Measurements from ENCODE around the gene PDE4B. TPM values are rescaled to one million over a fixed set of nuclear protein-coding genes. Genes with fewer than 3 reads are reported as not detected.

PDE4B gene
- total RNA-seq, 1 donor from 2014 or later = 7.6 TPM

DNA sequence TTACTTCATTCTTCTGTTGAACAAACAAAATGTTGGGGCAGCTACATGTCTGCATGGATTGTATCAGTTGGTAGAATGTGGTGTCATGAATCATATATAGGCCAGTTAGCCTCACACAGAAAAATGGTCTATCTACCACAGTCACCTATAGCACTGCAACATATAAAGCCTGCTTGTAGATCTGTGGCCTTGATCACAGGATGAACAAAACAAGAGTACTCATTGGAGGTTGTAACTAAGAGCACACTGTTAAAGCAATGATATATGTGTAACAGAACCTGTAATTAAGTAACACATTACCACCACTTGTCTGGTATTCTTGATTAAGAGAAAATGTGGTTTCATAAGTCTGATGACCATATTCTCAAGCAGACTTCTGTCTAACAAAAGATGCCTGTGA, 573.9 kb downstream of the PDE4B start:
- H3K36me3 Mint-ChIP-seq (ENCODE audit: low read depth, unreplicated experiment) = peaks cover 19% of the 10 kb centered on the region
- Histone ChIP-seq H3K4me3 (ENCODE audit: insufficient read depth, low read depth, low read length) (no peak overlapping the region), H3K79me2 (ENCODE audit: insufficient read depth, low read length) (no peaks in the 10 kb centered on the region), H3K27me3 (ENCODE audit: insufficient read depth, low read length) (no peaks in the 10 kb centered on the region), H3K36me3 (ENCODE audit: insufficient read depth, low read length) (peaks cover 3% of the 10 kb centered on the region), H3K4me2 (ENCODE audit: low read length) (no peak overlapping the region), H2AFZ (ENCODE audit: low read depth, low read length) (no peak overlapping the region), H4K20me1 (ENCODE audit: insufficient read depth, low read length) (no peaks in the 10 kb centered on the region), H3K4me1 (ENCODE audit: insufficient read depth, low read length) (peaks cover 9% of the 10 kb centered on the region), H3K9me3 (ENCODE audit: insufficient read depth, low read depth, low read length) (no peaks in the 10 kb centered on the region), H3K27ac (ENCODE audit: low read depth, low read length) (no peak overlapping the region), H3K9ac (ENCODE audit: low read length) (no peak overlapping the region)
- peaks cover 17% of the 10 kb centered on the region for H3K4me1 Mint-ChIP-seq (ENCODE audit: low read depth, unreplicated experiment)
- FAIRE-seq (no peak), DNase-seq (ENCODE audit: low read depth) (no peak)
- H3K4me3 Mint-ChIP-seq (ENCODE audit: unreplicated experiment) = no peak overlapping the region
- H3K9me3 Mint-ChIP-seq (ENCODE audit: unreplicated experiment) = no peaks in the 10 kb centered on the region
- no peak overlapping the region for H3K27ac Mint-ChIP-seq (ENCODE audit: unreplicated experiment)
- no peak for TF ChIP-seq EZH2 (IDR thresholded peaks at IDR 0.05; ENCODE audit: insufficient read depth, low read length)
- TF ChIP-seq, protein P1, sequence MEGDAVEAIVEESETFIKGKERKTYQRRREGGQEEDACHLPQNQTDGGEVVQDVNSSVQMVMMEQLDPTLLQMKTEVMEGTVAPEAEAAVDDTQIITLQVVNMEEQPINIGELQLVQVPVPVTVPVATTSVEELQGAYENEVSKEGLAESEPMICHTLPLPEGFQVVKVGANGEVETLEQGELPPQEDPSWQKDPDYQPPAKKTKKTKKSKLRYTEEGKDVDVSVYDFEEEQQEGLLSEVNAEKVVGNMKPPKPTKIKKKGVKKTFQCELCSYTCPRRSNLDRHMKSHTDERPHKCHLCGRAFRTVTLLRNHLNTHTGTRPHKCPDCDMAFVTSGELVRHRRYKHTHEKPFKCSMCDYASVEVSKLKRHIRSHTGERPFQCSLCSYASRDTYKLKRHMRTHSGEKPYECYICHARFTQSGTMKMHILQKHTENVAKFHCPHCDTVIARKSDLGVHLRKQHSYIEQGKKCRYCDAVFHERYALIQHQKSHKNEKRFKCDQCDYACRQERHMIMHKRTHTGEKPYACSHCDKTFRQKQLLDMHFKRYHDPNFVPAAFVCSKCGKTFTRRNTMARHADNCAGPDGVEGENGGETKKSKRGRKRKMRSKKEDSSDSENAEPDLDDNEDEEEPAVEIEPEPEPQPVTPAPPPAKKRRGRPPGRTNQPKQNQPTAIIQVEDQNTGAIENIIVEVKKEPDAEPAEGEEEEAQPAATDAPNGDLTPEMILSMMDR (IDR thresholded peaks at IDR 0.05; ENCODE audit: insufficient read depth, low read depth, low read length) = no peak
- H3K27me3 Mint-ChIP-seq (ENCODE audit: low read depth, unreplicated experiment) = no peaks in the 10 kb centered on the region

DNA sequence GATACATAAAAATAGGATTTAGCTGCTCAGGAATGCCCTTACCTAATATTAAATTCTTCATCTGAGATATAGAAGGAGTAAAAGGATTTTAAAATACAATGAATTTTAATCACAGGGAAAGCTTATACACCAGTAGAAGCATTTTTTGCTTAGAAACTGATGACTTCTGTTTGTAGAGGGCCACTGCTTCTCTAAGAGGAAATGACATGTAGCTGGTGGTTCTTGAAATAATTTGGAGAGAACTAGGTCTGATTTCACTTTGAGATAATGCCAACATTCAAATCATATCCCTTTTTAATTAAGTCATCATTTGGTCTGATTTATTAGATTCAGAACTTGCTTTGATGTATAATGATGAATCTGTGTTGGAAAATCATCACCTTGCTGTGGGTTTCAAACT, 574.7 kb downstream of the PDE4B start:
- Histone ChIP-seq H3K27ac (ENCODE audit: low read depth, low read length) (no peak overlapping the region), H3K4me2 (ENCODE audit: low read length) (no peak overlapping the region), H3K4me3 (ENCODE audit: insufficient read depth, low read depth, low read length) (no peak overlapping the region), H3K36me3 (ENCODE audit: insufficient read depth, low read length) (peaks cover 3% of the 10 kb centered on the region), H3K4me1 (ENCODE audit: insufficient read depth, low read length) (peaks cover 16% of the 10 kb centered on the region), H3K27me3 (ENCODE audit: insufficient read depth, low read length) (no peaks in the 10 kb centered on the region), H4K20me1 (ENCODE audit: insufficient read depth, low read length) (no peaks in the 10 kb centered on the region), H2AFZ (ENCODE audit: low read depth, low read length) (no peak overlapping the region), H3K9me3 (ENCODE audit: insufficient read depth, low read depth, low read length) (no peaks in the 10 kb centered on the region), H3K79me2 (ENCODE audit: insufficient read depth, low read length) (no peaks in the 10 kb centered on the region), H3K9ac (ENCODE audit: low read length) (no peak overlapping the region)
- H3K36me3 Mint-ChIP-seq (ENCODE audit: low read depth, unreplicated experiment) = peaks cover 20% of the 10 kb centered on the region
- no peak overlapping the region for H3K27ac Mint-ChIP-seq (ENCODE audit: unreplicated experiment)
- H3K9me3 Mint-ChIP-seq (ENCODE audit: unreplicated experiment) = no peaks in the 10 kb centered on the region
- H3K4me1 Mint-ChIP-seq (ENCODE audit: low read depth, unreplicated experiment) = peaks cover 24% of the 10 kb centered on the region
- FAIRE-seq (no peak), DNase-seq (ENCODE audit: low read depth) (no peak)
- H3K27me3 Mint-ChIP-seq (ENCODE audit: low read depth, unreplicated experiment) = no peaks in the 10 kb centered on the region
- TF ChIP-seq, protein P1 (IDR thresholded peaks at IDR 0.05; ENCODE audit: insufficient read depth, low read depth, low read length) = no peak
- TF ChIP-seq EZH2 (IDR thresholded peaks at IDR 0.05; ENCODE audit: insufficient read depth, low read length) = no peak
- no peak overlapping the region for H3K4me3 Mint-ChIP-seq (ENCODE audit: unreplicated experiment)

DNA sequence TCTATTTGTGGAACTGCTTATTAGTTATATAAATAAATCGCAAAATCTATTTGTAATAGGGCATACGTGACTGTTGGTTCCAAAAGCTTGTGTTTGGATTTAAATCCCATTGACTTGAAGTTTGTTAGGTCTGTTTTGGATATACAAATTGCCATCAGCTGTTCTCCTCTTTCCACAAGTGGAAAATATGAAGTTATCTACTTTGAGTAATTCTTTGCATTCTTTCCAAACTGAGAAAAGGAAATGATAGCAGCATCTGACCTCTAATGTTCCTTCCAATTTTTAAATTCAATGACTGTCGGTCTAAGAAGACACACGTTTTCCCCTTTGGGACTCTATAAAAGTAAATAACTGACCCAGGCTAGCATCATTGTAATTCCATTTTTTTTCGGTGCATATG, 575.6 kb downstream of the PDE4B start:
- peaks cover 19% of the 10 kb centered on the region for H3K4me1 ChIP-seq (ENCODE audit: insufficient read depth, low read length)
- peaks cover 32% of the 10 kb centered on the region for H3K4me1 Mint-ChIP-seq (ENCODE audit: low read depth, unreplicated experiment)
- no peak for TF ChIP-seq EZH2 (IDR thresholded peaks at IDR 0.05; ENCODE audit: insufficient read depth, low read length)
- TF ChIP-seq, protein P1 (IDR thresholded peaks at IDR 0.05; ENCODE audit: insufficient read depth, low read depth, low read length) = no peak
- FAIRE-seq = no peak
- no peaks in the 10 kb centered on the region for H3K9me3 ChIP-seq (ENCODE audit: insufficient read depth, low read depth, low read length)
- no peak for DNase-seq (ENCODE audit: low read depth)
- H3K27ac ChIP-seq (ENCODE audit: low read depth, low read length) = no peak overlapping the region
- H3K36me3 ChIP-seq (ENCODE audit: insufficient read depth, low read length) = peaks cover 3% of the 10 kb centered on the region
- H3K79me2 ChIP-seq (ENCODE audit: insufficient read depth, low read length) = no peaks in the 10 kb centered on the region
- no peak overlapping the region for H3K9ac ChIP-seq (ENCODE audit: low read length)
- H3K4me3 ChIP-seq (ENCODE audit: insufficient read depth, low read depth, low read length) = no peak overlapping the region
- H3K4me3 Mint-ChIP-seq (ENCODE audit: unreplicated experiment) = no peak overlapping the region
- no peaks in the 10 kb centered on the region for H3K27me3 Mint-ChIP-seq (ENCODE audit: low read depth, unreplicated experiment)
- H2AFZ ChIP-seq (ENCODE audit: low read depth, low read length) = no peak overlapping the region
- H3K9me3 Mint-ChIP-seq (ENCODE audit: unreplicated experiment) = no peaks in the 10 kb centered on the region
- no peaks in the 10 kb centered on the region for H4K20me1 ChIP-seq (ENCODE audit: insufficient read depth, low read length)
- no peak overlapping the region for H3K27ac Mint-ChIP-seq (ENCODE audit: unreplicated experiment)
- no peaks in the 10 kb centered on the region for H3K27me3 ChIP-seq (ENCODE audit: insufficient read depth, low read length)
- H3K36me3 Mint-ChIP-seq (ENCODE audit: low read depth, unreplicated experiment) = peaks cover 23% of the 10 kb centered on the region
- H3K4me2 ChIP-seq (ENCODE audit: low read length) = no peak overlapping the region
